H9 (cell line): Measurements from ENCODE around the gene NFKBIA. TPM values are rescaled to one million over a fixed set of nuclear protein-coding genes. Genes with fewer than 3 reads are reported as not detected.
A peak's percentile ranks its signal among the peaks of the same experiment; 100 is the strongest.

Experiments
- DNase-seq: peaks from one replicate; pipeline ENCODE4 v3.0.0-alpha.2; 2017
- H2AFZ ChIP-seq: one replicate; pipeline ENCODE4 v1.6.1; 2013; ENCODE audit warnings: mild to moderate bottlenecking, low read length, control low read depth, moderate library complexity
- H2AK5ac ChIP-seq: 2 replicates; pipeline ENCODE4 v1.6.1; 2013; ENCODE audit warnings: low read length, control low read depth, mixed read lengths; ENCODE audit not compliant: insufficient read length
- H2BK120ac ChIP-seq: one replicate; pipeline ENCODE4 v1.6.1; 2013; ENCODE audit warnings: low read depth, mild to moderate bottlenecking, low read length, control low read depth, inconsistent platforms; ENCODE audit not compliant: poor library complexity, severe bottlenecking
- H2BK12ac ChIP-seq: 2 replicates; pipeline ENCODE4 v1.6.1; 2013; ENCODE audit warnings: low read length, control low read depth, mixed read lengths, low read depth; ENCODE audit not compliant: insufficient read length
- H2BK15ac ChIP-seq: 2 replicates; pipeline ENCODE4 v1.6.1; 2013; ENCODE audit warnings: low read depth, low read length, control low read depth
- H2BK20ac ChIP-seq: one replicate; pipeline ENCODE4 v1.6.1; 2013; ENCODE audit warnings: low read depth, mild to moderate bottlenecking, low read length, control low read depth, inconsistent platforms; ENCODE audit not compliant: poor library complexity, severe bottlenecking
- H2BK5ac ChIP-seq: 2 replicates; pipeline ENCODE4 v1.6.1; 2013; ENCODE audit warnings: low read length, control low read depth, mixed read lengths; ENCODE audit not compliant: insufficient read length
- H3K14ac ChIP-seq: 2 replicates; pipeline ENCODE4 v1.6.1; 2013; ENCODE audit warnings: low read length, control low read depth; ENCODE audit not compliant: insufficient read depth
- H3K18ac ChIP-seq: 2 replicates; pipeline ENCODE4 v1.6.1; 2013; ENCODE audit warnings: low read depth, mild to moderate bottlenecking, mixed read lengths, low read length, control low read depth; ENCODE audit not compliant: insufficient read length
- H3K23ac ChIP-seq: 2 replicates; pipeline ENCODE4 v1.6.1; 2013; ENCODE audit warnings: low read length, control low read depth, mixed read lengths, low read depth; ENCODE audit not compliant: insufficient read length
- H3K23me2 ChIP-seq: 2 replicates; pipeline ENCODE4 v1.6.1; 2013; ENCODE audit warnings: low read depth, mild to moderate bottlenecking, mixed read lengths, low read length, control low read depth; ENCODE audit not compliant: insufficient read length, poor library complexity, severe bottlenecking
- H3K27ac ChIP-seq: 2 replicates; pipeline ENCODE4 v1.5.1; 2013; ENCODE audit warnings: low read length, control low read depth, mixed read lengths, low read depth; ENCODE audit not compliant: insufficient read length
- H3K27me3 ChIP-seq: 2 replicates; pipeline ENCODE4 v1.6.1; 2013; ENCODE audit warnings: low read length, control low read depth, inconsistent platforms; ENCODE audit not compliant: insufficient read depth
- H3K4ac ChIP-seq: 2 replicates; pipeline ENCODE4 v1.6.1; 2013; ENCODE audit warnings: low read depth, mild to moderate bottlenecking, control low read depth, inconsistent platforms, low read length, moderate library complexity
- H3K4me1 ChIP-seq: 2 replicates; pipeline ENCODE4 v1.6.1; 2013; ENCODE audit warnings: low read length, control low read depth, inconsistent platforms; ENCODE audit not compliant: insufficient read depth
- H3K4me2 ChIP-seq: 2 replicates; pipeline ENCODE4 v1.6.1; 2013; ENCODE audit warnings: low read length, control low read depth, mixed read lengths; ENCODE audit not compliant: insufficient read length, insufficient read depth
- H3K56ac ChIP-seq: 2 replicates; pipeline ENCODE4 v1.6.1; 2013; ENCODE audit warnings: low read depth, mild to moderate bottlenecking, mixed read lengths, low read length, control low read depth; ENCODE audit not compliant: insufficient read length
- H3K79me1 ChIP-seq: 2 replicates; pipeline ENCODE4 v1.6.1; 2013; ENCODE audit warnings: low read depth, mild to moderate bottlenecking, moderate library complexity, low read length, control low read depth, inconsistent platforms; ENCODE audit not compliant: insufficient read depth, poor library complexity, severe bottlenecking
- H3K79me2 ChIP-seq: 2 replicates; pipeline ENCODE4 v1.6.1; 2013; ENCODE audit warnings: low read length, control low read depth, inconsistent platforms; ENCODE audit not compliant: insufficient read depth
- H3K9ac ChIP-seq: 2 replicates; pipeline ENCODE4 v1.6.1; 2013; ENCODE audit warnings: low read length, control low read depth, mixed read lengths; ENCODE audit not compliant: insufficient read length; ENCODE audit errors: extremely low read depth
- H3K9me3 ChIP-seq: one replicate; pipeline ENCODE4 v1.6.1; 2013; ENCODE audit warnings: low read depth, low read length, inconsistent platforms; ENCODE audit not compliant: control insufficient read depth
- H3T11ph ChIP-seq: one replicate; pipeline ENCODE4 v1.6.1; 2013; ENCODE audit warnings: mild to moderate bottlenecking, low read length, control low read depth, inconsistent platforms
- H4K20me1 ChIP-seq: one replicate; pipeline ENCODE4 v1.6.1; 2013; ENCODE audit not compliant: control insufficient read depth, insufficient read length, insufficient read depth
- H4K5ac ChIP-seq: 2 replicates; pipeline ENCODE4 v1.6.1; 2013; ENCODE audit warnings: low read depth, mild to moderate bottlenecking, mixed read lengths, low read length, control low read depth; ENCODE audit not compliant: insufficient read length
- H4K8ac ChIP-seq: replicated peaks from 2 replicates; pipeline ENCODE4 v1.6.1; 2013; ENCODE audit warnings: low read length, control low read depth, mixed read lengths, low read depth; ENCODE audit not compliant: insufficient read length
- H4K91ac ChIP-seq: 2 replicates; pipeline ENCODE4 v1.6.1; 2013; ENCODE audit warnings: low read depth, mild to moderate bottlenecking, moderate library complexity, mixed read lengths, low read length, control low read depth; ENCODE audit not compliant: insufficient read length
- H3K27ac Mint-ChIP-seq, 3 experiments: 2 replicates in 2 of 3; 3 replicates in 1 of 3; pipeline ENCODE4 v1.8.0; 2020 to 2021; ENCODE audit warnings: mixed read lengths in 3 of 3, mild to moderate bottlenecking in 1 of 3, moderate library complexity in 1 of 3
- H3K27me3 Mint-ChIP-seq: 2 replicates; pipeline ENCODE4 v1.8.0; 2021; ENCODE audit warnings: low read depth, mild to moderate bottlenecking, moderate library complexity, mixed read lengths
- H3K36me3 Mint-ChIP-seq, 3 experiments: 2 replicates in 2 of 3; 3 replicates in 1 of 3; pipeline ENCODE4 v1.8.0; 2020 to 2021; ENCODE audit warnings: low read depth in 3 of 3, mixed read lengths in 3 of 3; ENCODE audit not compliant: insufficient read depth in 1 of 3
- H3K4me1 Mint-ChIP-seq, 2 experiments: 2 replicates each; pipeline ENCODE4 v1.8.0; 2020; ENCODE audit warnings: mixed read lengths in 2 of 2
- H3K4me3 Mint-ChIP-seq, 2 experiments: 2 replicates in 1 of 2; 3 replicates in 1 of 2; pipeline ENCODE4 v1.8.0; 2020 to 2021; ENCODE audit warnings: mild to moderate bottlenecking in 2 of 2, mixed read lengths in 2 of 2, moderate library complexity in 1 of 2
- H3K9me3 Mint-ChIP-seq, 2 experiments: 2 replicates in 1 of 2; 3 replicates in 1 of 2; pipeline ENCODE4 v1.8.0; 2020; ENCODE audit warnings: mild to moderate bottlenecking in 2 of 2, mixed read lengths in 2 of 2, moderate library complexity in 1 of 2
- CTCF ChIP-seq: fragments of 200-600 bp; sonication (generic); conservative IDR thresholded peaks from 3 replicates; pipeline ENCODE4 v1.8.0; 2021; ENCODE audit warnings: antibody characterized with exemption, mild to moderate bottlenecking
- WGBS: extraction: QIAGEN DNeasy Blood & Tissue Kit; methylation state at CpG from one replicate; pipeline ENCODE4 v1.1.7; 2013; ENCODE audit warnings: missing lambda C conversion rate, low lambda C conversion rate, mixed read lengths; ENCODE audit not compliant: insufficient read length; ENCODE audit errors: extremely low coverage; 5-methylcytosine and 5-hydroxymethylcytosine counted together
- total RNA-seq: library from RNA; stranded (reverse); gene quantifications from 2 replicates; pipeline ENCODE4 v1.2.1, GENCODE V29; 2021

Gene NFKBIA
- total RNA-seq, 1 experiment from 2014 or later: 38.4 TPM

DNA sequence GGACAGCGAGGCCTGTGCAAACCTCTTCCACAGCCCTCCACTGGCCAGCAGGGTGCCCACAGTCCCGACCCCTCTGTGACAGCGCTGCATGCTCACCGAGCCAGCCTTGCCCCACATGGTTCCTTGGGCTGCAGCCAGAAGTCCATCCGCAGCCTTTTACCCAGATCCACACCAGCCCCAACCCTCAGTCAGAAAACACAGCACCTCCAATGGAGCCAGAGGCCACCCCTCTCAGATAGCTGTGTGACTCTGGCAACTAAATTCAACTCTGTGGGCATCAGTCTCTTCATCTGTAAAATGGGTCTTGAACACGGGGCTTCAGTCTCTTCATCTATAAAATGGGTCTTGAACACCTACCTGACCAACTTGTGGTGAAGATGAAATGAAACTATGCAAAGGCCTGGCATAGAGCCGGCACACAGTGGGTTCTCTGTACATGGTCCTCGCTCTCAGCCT, 38.0 kb downstream of the NFKBIA start:
- no peak overlapping the region; the same call in 1 of the 2 replicates for H3K14ac ChIP-seq
- peaks cover 3 to 9% of the 10 kb centered on the region in 2 experiments; a peak in 3 of 5 replicates for H3K9me3 Mint-ChIP-seq
- H3K4me2 ChIP-seq: no peak overlapping the region
- H3K79me2 ChIP-seq: no peaks in the 10 kb centered on the region
- H3K18ac ChIP-seq: no peak overlapping the region
- no peaks in the 10 kb centered on the region for H3K27me3 ChIP-seq
- H4K5ac ChIP-seq: no peak overlapping the region
- H2BK20ac ChIP-seq: no peak overlapping the region
- H3K27ac ChIP-seq: no peak overlapping the region
- peak overlapping the region in 1 of 3 experiments; percentile 57; a peak in 2 of 7 replicates for H3K27ac Mint-ChIP-seq
- H3K79me1 ChIP-seq: no peaks in the 10 kb centered on the region
- no peak overlapping the region for H3K56ac ChIP-seq
- H3K4me1 Mint-ChIP-seq: peaks cover 20 to 27% of the 10 kb centered on the region in 2 experiments
- H2BK120ac ChIP-seq: no peak overlapping the region
- H4K8ac ChIP-seq: no peak overlapping the region
- peaks cover 0 to 5% (median 0%) of the 10 kb centered on the region in 3 experiments; a peak in 1 of 7 replicates for H3K36me3 Mint-ChIP-seq
- no peak overlapping the region for H3K4ac ChIP-seq
- H2BK15ac ChIP-seq: no peak overlapping the region
- no peak overlapping the region for H2BK12ac ChIP-seq
- TF ChIP-seq CTCF: no peak
- no peak overlapping the region for H3K4me3 Mint-ChIP-seq
- H3K23ac ChIP-seq: no peak overlapping the region
- no peak overlapping the region for H3T11ph ChIP-seq
- H3K9me3 ChIP-seq: no peaks in the 10 kb centered on the region
- no peak overlapping the region for H2AFZ ChIP-seq
- H3K23me2 ChIP-seq: no peaks in the 10 kb centered on the region
- no peak overlapping the region for H4K91ac ChIP-seq
- no peak for DNase-seq
- H2BK5ac ChIP-seq: no peak overlapping the region
- H3K27me3 Mint-ChIP-seq: no peaks in the 10 kb centered on the region
- no peaks in the 10 kb centered on the region for H4K20me1 ChIP-seq
- WGBS: no CpG with 5 or more reads among the region's 8 CpGs
- no peak overlapping the region for H3K9ac ChIP-seq
- H3K4me1 ChIP-seq: no peaks in the 10 kb centered on the region; the same call in 1 of the 2 replicates
- H2AK5ac ChIP-seq: no peak overlapping the region
